Uterus (tissue), 2 donors: ENCODE results near the gene CCZ1B.
"Not testable (repeated sequence)": the region's sequence is repeated elsewhere in the genome, so short reads cannot be mapped to it uniquely, and the experiment has no call there.

Experiments
- CTCF ChIP-seq, 4 experiments: fragments of 200-600 bp in 2 of 4; fragments of 450-650 bp in 2 of 4; sonication (generic) in 2 of 4; IDR thresholded peaks; one replicate each; pipeline ENCODE4 v1.5.1; 2016 to 2019; ENCODE audit warnings: antibody characterized with exemption in 4 of 4, mild to moderate bottlenecking in 2 of 4, moderate library complexity in 1 of 4
- POLR2A ChIP-seq, 2 donors: fragments of 450-650 bp; IDR thresholded peaks; one replicate each; pipeline ENCODE4 v1.6.1; 2016; ENCODE audit warnings: antibody characterized with exemption in 2 of 2, mild to moderate bottlenecking in 1 of 2, moderate library complexity in 1 of 2

- TF ChIP-seq CTCF (IDR thresholded peaks at IDR 0.05) = peak in 1 of 4 experiments; percentile 14
- not testable (repeated sequence) for TF ChIP-seq POLR2A (IDR thresholded peaks at IDR 0.05)
These were observed at the start of gene CCZ1B for GRCh38 chr7:6826151-6826550.
